Thyroid gland (tissue), 4 donors: ENCODE measurements around the gene MEMO1. TPM values are rescaled to one million over a fixed set of nuclear protein-coding genes. Genes with fewer than 3 reads are reported as not detected.
"Not testable (repeated sequence)": the region's sequence is repeated elsewhere in the genome, so short reads cannot be mapped to it uniquely, and the experiment has no call there.

ENCODE experiments used
- DNase-seq, 2 donors: peaks; one replicate each; pipeline ENCODE4 v3.0.0-alpha.2; 2019
- H3K27ac ChIP-seq, 3 donors: fragments of 200-600 bp; sonication (generic); 1 replicate in 2 of 3; 2 replicates in 1 of 3; pipeline ENCODE4 v1.5.1; 2016 to 2019; ENCODE audit warnings: mild to moderate bottlenecking in 1 of 3, moderate library complexity in 1 of 3
- H3K27me3 ChIP-seq: fragments of 200-600 bp; sonication (generic); one replicate; pipeline ENCODE4 v1.5.1; 2019
- H3K36me3 ChIP-seq, 2 donors: fragments of 200-600 bp; sonication (generic); one replicate each; pipeline ENCODE4 v1.5.1; 2016 to 2019
- H3K4me1 ChIP-seq, 2 donors: fragments of 200-600 bp; sonication (generic); one replicate each; pipeline ENCODE4 v1.5.1; 2017 to 2019
- H3K4me3 ChIP-seq, 3 donors: fragments of 200-600 bp; sonication (generic); replicated peaks in 1 of 3; 1 replicate in 2 of 3; 2 replicates in 1 of 3; pipeline ENCODE4 v1.5.1; 2016; ENCODE audit warnings: mild to moderate bottlenecking in 1 of 3
- H3K9me3 ChIP-seq: fragments of 200-600 bp; sonication (generic); one replicate; pipeline ENCODE4 v1.5.1; 2017
- POLR2A ChIP-seq, 2 donors: fragments of 450-650 bp; IDR thresholded peaks; one replicate each; pipeline ENCODE4 v1.6.1; 2017; ENCODE audit warnings: antibody characterized with exemption in 2 of 2, mild to moderate bottlenecking in 2 of 2, moderate library complexity in 1 of 2
- WGBS, 2 donors: methylation state at CpG; one replicate each; pipeline ENCODE4 v1.1.5; 2017; 5-methylcytosine and 5-hydroxymethylcytosine counted together
- intact Hi-C: fragments of 100-400 bp; cut with DNase I; formaldehyde crosslinking; loops from one replicate; pipeline ENCODE4 v1.15.1; 2023
- total RNA-seq, 4 donors: library from RNA; depleted of rRNA; stranded (reverse); fragments of >200 nt; gene quantifications; one replicate each; pipeline ENCODE4 v1.2.3, GENCODE V29; 2016
- TF ChIP-seq, protein P1 (sequence below), 6 experiments: fragments of 200-600 bp in 3 of 6; fragments of 450-650 bp in 3 of 6; sonication (generic) in 3 of 6; IDR thresholded peaks; one replicate each; pipeline ENCODE4 v1.5.1; 2016 to 2019; ENCODE audit warnings: antibody characterized with exemption in 6 of 6, mild to moderate bottlenecking in 2 of 6, inconsistent platforms in 1 of 6, moderate library complexity in 1 of 6

The MEMO1 gene
- total RNA-seq, 4 donors from 2014 or later: 16.3 to 28.7 (median 27.4) TPM

- TF ChIP-seq, protein P1, sequence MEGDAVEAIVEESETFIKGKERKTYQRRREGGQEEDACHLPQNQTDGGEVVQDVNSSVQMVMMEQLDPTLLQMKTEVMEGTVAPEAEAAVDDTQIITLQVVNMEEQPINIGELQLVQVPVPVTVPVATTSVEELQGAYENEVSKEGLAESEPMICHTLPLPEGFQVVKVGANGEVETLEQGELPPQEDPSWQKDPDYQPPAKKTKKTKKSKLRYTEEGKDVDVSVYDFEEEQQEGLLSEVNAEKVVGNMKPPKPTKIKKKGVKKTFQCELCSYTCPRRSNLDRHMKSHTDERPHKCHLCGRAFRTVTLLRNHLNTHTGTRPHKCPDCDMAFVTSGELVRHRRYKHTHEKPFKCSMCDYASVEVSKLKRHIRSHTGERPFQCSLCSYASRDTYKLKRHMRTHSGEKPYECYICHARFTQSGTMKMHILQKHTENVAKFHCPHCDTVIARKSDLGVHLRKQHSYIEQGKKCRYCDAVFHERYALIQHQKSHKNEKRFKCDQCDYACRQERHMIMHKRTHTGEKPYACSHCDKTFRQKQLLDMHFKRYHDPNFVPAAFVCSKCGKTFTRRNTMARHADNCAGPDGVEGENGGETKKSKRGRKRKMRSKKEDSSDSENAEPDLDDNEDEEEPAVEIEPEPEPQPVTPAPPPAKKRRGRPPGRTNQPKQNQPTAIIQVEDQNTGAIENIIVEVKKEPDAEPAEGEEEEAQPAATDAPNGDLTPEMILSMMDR (IDR thresholded peaks at IDR 0.05): no peak
- no peak for TF ChIP-seq POLR2A (IDR thresholded peaks at IDR 0.05)
- H3K9me3 ChIP-seq: no peaks in the 10 kb centered on the region
- peaks cover 4 to 12% of the 10 kb centered on the region in 2 donors for H3K4me1 ChIP-seq
- H3K36me3 ChIP-seq: no peaks in the 10 kb centered on the region
- no peaks in the 10 kb centered on the region for H3K27me3 ChIP-seq
- peak overlapping the region in 2 of 3 donors; percentile 37 to 74 for H3K4me3 ChIP-seq
- intact Hi-C loops: loop anchor here (10.0 kb wide), 1 partner anchor 53 kb away; the partner anchor contains the start of gene SPAST
- 70 to 83% methylated on average over 5 of the region's 5 CpGs for WGBS, 2 donors
- DNase-seq: no peak
- H3K27ac ChIP-seq: peak overlapping the region; percentile 82 to 91 (median 86)
Measured at GRCh38 chr2:32011485-32011960, 715 bp upstream of the MEMO1 start.

DNA sequence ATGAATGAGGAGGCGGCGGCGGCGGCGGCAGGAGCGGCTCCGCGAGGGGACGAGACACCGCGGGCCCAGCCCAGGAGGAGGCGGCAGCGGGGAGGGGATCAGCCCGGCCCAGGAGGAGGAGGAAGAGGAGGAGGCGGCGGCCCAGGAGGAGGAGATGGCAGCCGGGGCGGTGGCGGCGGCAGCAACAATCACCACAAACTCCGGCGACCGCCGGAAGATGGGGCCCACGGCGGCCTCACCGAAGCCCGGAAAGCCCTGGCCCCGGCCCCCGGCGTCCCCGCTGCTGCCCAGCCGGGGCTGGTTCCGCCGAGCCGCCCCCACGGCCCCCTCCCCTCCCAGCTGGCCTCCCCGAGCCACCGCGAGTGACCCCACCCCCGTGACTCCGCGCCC is 533 bp downstream of the MEMO1 start:
- Histone ChIP-seq H3K27ac (peak overlapping the region; percentile 82 to 91 (median 86)), H3K4me3 (peak overlapping the region in 1 of 3 donors; percentile 74), H3K4me1 (peaks cover 4 to 12% of the 10 kb centered on the region in 2 donors)
- not testable (repeated sequence) for H3K9me3 ChIP-seq, H3K27me3 ChIP-seq, H3K36me3 ChIP-seq
- peak; percentile 58 to 60 for DNase-seq
- WGBS, 2 donors: no CpG with 5 or more reads among the region's 43 CpGs
- intact Hi-C loops: loop anchor here (10.0 kb wide), 1 partner anchor 55 kb away; the partner anchor contains the start of gene SPAST

GRCh38 chr2:32009516-32010256 is 1.1 kb downstream of the MEMO1 start:
- Histone ChIP-seq H3K27ac (peak overlapping the region; percentile 20 to 91 (median 78)), H3K27me3 (no peaks in the 10 kb centered on the region), H3K4me3 (peak overlapping the region; percentile 56 to 85 (median 74)), H3K9me3 (no peaks in the 10 kb centered on the region), H3K4me1 (peaks cover 4 to 12% of the 10 kb centered on the region in 2 donors), H3K36me3 (no peaks in the 10 kb centered on the region)
- intact Hi-C loops: loop anchor here (10.0 kb wide), 1 partner anchor 55 kb away; the partner anchor contains the start of gene SPAST
- DNase-seq: peak; percentile 30 to 35
- peak in 1 of 2 donors; percentile 51 for TF ChIP-seq POLR2A (IDR thresholded peaks at IDR 0.05)
- TF ChIP-seq, protein P1 (IDR thresholded peaks at IDR 0.05): no peak
- 0% methylated on average over 27 of the region's 91 CpGs; no CpG with 5 or more reads in 1 of the 2 donors for WGBS, 2 donors

DNA sequence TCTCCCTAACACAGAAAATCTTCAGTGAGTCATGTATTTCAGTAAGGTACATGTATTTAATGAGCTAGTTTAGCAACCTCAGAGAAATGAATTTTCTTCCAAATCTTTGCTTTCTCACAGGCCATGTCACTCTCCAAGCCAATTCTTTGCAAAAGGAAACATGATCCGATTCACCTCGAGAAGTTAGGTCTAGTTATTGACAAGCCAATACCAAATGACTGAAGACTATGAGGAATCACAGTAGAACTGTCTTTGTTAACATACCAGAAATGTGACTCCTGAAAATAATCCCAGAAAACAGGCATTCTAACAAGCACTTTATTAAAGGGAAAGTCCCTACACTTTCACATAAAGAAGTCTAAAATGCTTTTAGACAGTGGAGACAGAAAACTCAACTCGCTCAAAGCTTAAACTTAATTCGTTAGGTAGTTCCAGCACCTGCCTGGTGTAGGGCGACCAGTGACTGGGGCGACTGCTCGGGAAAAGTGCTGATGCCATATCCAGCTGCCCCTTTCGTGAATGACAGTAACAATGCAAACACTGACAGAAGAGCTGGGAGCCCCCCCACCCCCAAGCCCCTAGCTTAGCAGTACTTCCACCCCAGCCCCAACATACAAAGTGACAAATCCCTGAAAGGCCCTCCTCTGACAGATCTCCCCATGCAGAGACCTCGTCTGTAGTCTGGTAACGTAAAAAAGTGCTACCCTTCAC is 1.8 kb downstream of the MEMO1 start:
- Histone ChIP-seq H3K36me3 (no peaks in the 10 kb centered on the region), H3K27me3 (no peaks in the 10 kb centered on the region), H3K9me3 (no peaks in the 10 kb centered on the region), H3K4me3 (peak overlapping the region in 2 of 3 donors; percentile 74 to 85), H3K4me1 (peaks cover 4 to 12% of the 10 kb centered on the region in 2 donors), H3K27ac (peak overlapping the region; percentile 20 to 78 (median 78))
- intact Hi-C loops: no loop called here
- peak; percentile 7 to 8 for DNase-seq
- TF ChIP-seq, protein P1 (IDR thresholded peaks at IDR 0.05): no peak
- WGBS, 2 donors: 1 to 2% methylated on average over 10 of the region's 10 CpGs

- no peak for TF ChIP-seq POLR2A (IDR thresholded peaks at IDR 0.05)
- TF ChIP-seq, protein P1 (IDR thresholded peaks at IDR 0.05): no peak
- Histone ChIP-seq H3K27me3 (no peaks in the 10 kb centered on the region), H3K27ac (no peak overlapping the region), H3K4me1 (peaks cover 4 to 12% of the 10 kb centered on the region in 2 donors), H3K9me3 (no peaks in the 10 kb centered on the region), H3K4me3 (no peak overlapping the region), H3K36me3 (no peaks in the 10 kb centered on the region)
- no peak for DNase-seq
- intact Hi-C loops: no loop called here
Measured at GRCh38 chr2:32007121-32007391, 3.8 kb downstream of the MEMO1 start.
